Left ventricle myocardium inferior (tissue), 1 donor: ENCODE measurements around the gene BRINP2. TPM values are rescaled to one million over a fixed set of nuclear protein-coding genes. Genes with fewer than 3 reads are reported as not detected.

Experiments
- DNase-seq: peaks from one replicate; pipeline ENCODE4 v3.0.0-alpha.2; 2020
- H3K27ac ChIP-seq: fragments of 200-600 bp; replicated peaks from 2 replicates; pipeline ENCODE4 v1.8.0; 2021
- H3K27me3 ChIP-seq: fragments of 200-600 bp; 2 replicates; pipeline ENCODE4 v1.8.0; 2021; ENCODE audit warnings: low read depth
- H3K36me3 ChIP-seq: fragments of 200-600 bp; 2 replicates; pipeline ENCODE4 v1.8.0; 2021
- H3K4me1 ChIP-seq: fragments of 200-600 bp; 2 replicates; pipeline ENCODE4 v1.8.0; 2021
- H3K4me3 ChIP-seq: fragments of 200-600 bp; 2 replicates; pipeline ENCODE4 v1.8.0; 2021; ENCODE audit warnings: mild to moderate bottlenecking, moderate library complexity
- H3K9me3 ChIP-seq: fragments of 200-600 bp; replicated peaks from 2 replicates; pipeline ENCODE4 v1.8.0; 2021
- CTCF ChIP-seq: fragments of 200-600 bp; IDR thresholded peaks from 2 replicates; pipeline ENCODE4 v1.8.0; 2021; ENCODE audit warnings: antibody characterized with exemption, mild to moderate bottlenecking, borderline replicate concordance
- intact Hi-C: fragments of 100-400 bp; cut with micrococcal nuclease; formaldehyde crosslinking; loops from one replicate; pipeline ENCODE4 v1.11.0; 2022
- total RNA-seq: library from RNA; stranded (reverse); fragmentation: NEBNext Ultra II Directional; extraction: Animal tissue kit (Norgen Biotek cat#: 25700); gene quantifications from one replicate; pipeline ENCODE4 v1.2.1, GENCODE V29; 2021
- donor health status: DM: no; HTN: yes; CAD: no; lungs with severe emphysema.

Gene BRINP2
- total RNA-seq, 1 donor from 2014 or later = 0.66 TPM

- DNase-seq = no peak
- Histone ChIP-seq H3K9me3 (no peaks in the 10 kb centered on the region), H3K4me1 (no peaks in the 10 kb centered on the region), H3K4me3 (no peak overlapping the region), H3K36me3 (no peaks in the 10 kb centered on the region), H3K27me3 (peaks cover 6% of the 10 kb centered on the region), H3K27ac (no peak overlapping the region)
- intact Hi-C loops = no loop called here
- TF ChIP-seq CTCF = no peak
Measured at GRCh38 chr1:177198243-177198642, 27.5 kb downstream of the BRINP2 start.

- intact Hi-C loops = no loop called here
- no peak for DNase-seq
- Histone ChIP-seq H3K27ac (no peak overlapping the region), H3K36me3 (no peaks in the 10 kb centered on the region), H3K4me1 (no peaks in the 10 kb centered on the region), H3K9me3 (no peaks in the 10 kb centered on the region), H3K4me3 (no peak overlapping the region), H3K27me3 (peaks cover 6% of the 10 kb centered on the region)
- no peak for TF ChIP-seq CTCF
Measured at GRCh38 chr1:177200290-177200689, 29.5 kb downstream of the BRINP2 start.

GRCh38 chr1:177206831-177207355, 36.1 kb downstream of the BRINP2 start:
- Histone ChIP-seq H3K27ac (no peak overlapping the region), H3K27me3 (no peaks in the 10 kb centered on the region), H3K36me3 (no peaks in the 10 kb centered on the region), H3K4me3 (no peak overlapping the region), H3K9me3 (no peaks in the 10 kb centered on the region), H3K4me1 (peaks cover 45% of the 10 kb centered on the region)
- no peak for DNase-seq
- TF ChIP-seq CTCF = no peak
- intact Hi-C loops = no loop called here

- Histone ChIP-seq H3K27ac (peak overlapping the region; percentile 64), H3K4me3 (no peak overlapping the region), H3K36me3 (no peaks in the 10 kb centered on the region), H3K9me3 (no peaks in the 10 kb centered on the region), H3K4me1 (peaks cover 45% of the 10 kb centered on the region), H3K27me3 (no peaks in the 10 kb centered on the region)
- intact Hi-C loops = no loop called here
- no peak for TF ChIP-seq CTCF
- DNase-seq = no peak
Measured at GRCh38 chr1:177208920-177209319, 38.2 kb downstream of the BRINP2 start.

- no peak for TF ChIP-seq CTCF
- Histone ChIP-seq H3K27me3 (no peaks in the 10 kb centered on the region), H3K36me3 (no peaks in the 10 kb centered on the region), H3K4me3 (no peak overlapping the region), H3K4me1 (peaks cover 45% of the 10 kb centered on the region), H3K27ac (peak overlapping the region; percentile 64), H3K9me3 (peaks cover under 1% of the 10 kb centered on the region)
- DNase-seq = peak; percentile 51
- intact Hi-C loops = no loop called here
Measured at GRCh38 chr1:177209357-177209756, 38.6 kb downstream of the BRINP2 start.

- peak overlapping the region; percentile 64 for H3K27ac ChIP-seq
- intact Hi-C loops = no loop called here
- no peak for DNase-seq
- no peak for TF ChIP-seq CTCF
- no peak overlapping the region for H3K4me3 ChIP-seq
- H3K27me3 ChIP-seq = no peaks in the 10 kb centered on the region
- H3K9me3 ChIP-seq = peaks cover 7% of the 10 kb centered on the region
- peaks cover 45% of the 10 kb centered on the region for H3K4me1 ChIP-seq
- no peaks in the 10 kb centered on the region for H3K36me3 ChIP-seq
Measured at GRCh38 chr1:177210071-177210470, 39.3 kb downstream of the BRINP2 start.
